ENCODE measurements around the gene L3MBTL2. TPM values are rescaled to one million over a fixed set of nuclear protein-coding genes. Genes with fewer than 3 reads are reported as not detected.

L3MBTL2 gene
- total RNA-seq, 1 donor from 2014 or later: 16.1 TPM

DNA sequence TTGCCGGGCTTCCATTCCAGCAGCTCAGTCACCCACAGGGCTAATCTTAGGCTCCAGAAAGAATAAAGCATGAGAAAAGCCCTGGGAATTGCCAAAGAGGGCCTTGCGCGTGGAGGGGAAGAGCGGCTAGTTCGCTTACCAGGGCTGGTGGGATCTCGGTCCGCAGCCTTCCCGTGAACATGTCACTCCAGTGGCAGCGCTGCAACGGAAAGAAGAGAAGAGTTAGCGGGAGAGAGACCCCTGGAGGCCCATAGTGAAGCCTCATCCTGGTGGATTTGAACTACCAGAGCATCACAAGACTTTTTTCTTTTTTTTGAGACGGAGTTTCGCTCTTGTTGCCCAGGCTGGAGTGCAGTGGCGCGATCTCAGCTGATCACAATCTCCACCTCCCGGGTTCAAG is 62.8 kb downstream of the L3MBTL2 start:
- TF ChIP-seq, protein P1, sequence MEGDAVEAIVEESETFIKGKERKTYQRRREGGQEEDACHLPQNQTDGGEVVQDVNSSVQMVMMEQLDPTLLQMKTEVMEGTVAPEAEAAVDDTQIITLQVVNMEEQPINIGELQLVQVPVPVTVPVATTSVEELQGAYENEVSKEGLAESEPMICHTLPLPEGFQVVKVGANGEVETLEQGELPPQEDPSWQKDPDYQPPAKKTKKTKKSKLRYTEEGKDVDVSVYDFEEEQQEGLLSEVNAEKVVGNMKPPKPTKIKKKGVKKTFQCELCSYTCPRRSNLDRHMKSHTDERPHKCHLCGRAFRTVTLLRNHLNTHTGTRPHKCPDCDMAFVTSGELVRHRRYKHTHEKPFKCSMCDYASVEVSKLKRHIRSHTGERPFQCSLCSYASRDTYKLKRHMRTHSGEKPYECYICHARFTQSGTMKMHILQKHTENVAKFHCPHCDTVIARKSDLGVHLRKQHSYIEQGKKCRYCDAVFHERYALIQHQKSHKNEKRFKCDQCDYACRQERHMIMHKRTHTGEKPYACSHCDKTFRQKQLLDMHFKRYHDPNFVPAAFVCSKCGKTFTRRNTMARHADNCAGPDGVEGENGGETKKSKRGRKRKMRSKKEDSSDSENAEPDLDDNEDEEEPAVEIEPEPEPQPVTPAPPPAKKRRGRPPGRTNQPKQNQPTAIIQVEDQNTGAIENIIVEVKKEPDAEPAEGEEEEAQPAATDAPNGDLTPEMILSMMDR (conservative IDR thresholded peaks at IDR 0.05; ENCODE audit: low read depth, low read length): no peak
- DNase-seq (ENCODE audit: low read depth): no peak
- H3K4me3 ChIP-seq (ENCODE audit: low read depth, low read length): no peak overlapping the region

DNA sequence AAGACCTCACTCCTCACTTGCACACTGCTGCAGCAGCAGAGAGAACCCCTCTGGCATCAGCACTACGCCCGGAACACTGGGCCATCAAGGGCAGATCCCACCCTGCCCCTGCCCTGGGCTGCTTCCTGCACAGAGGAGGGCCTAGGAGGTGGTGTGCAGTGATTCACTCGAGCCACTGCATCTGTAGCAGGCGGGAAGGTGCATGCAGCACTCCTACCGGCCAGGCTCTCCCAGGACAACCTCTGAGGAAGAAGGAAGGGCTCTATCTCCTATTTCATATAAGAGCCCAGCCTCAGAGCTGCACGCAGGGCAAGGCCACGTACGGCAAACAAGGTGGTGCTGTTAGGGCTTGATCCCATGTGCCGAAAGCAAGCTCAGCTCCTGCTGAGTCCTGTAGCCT is 66.7 kb downstream of the L3MBTL2 start:
- no peak overlapping the region for H3K4me3 ChIP-seq (ENCODE audit: low read depth, low read length)
- TF ChIP-seq, protein P1 (conservative IDR thresholded peaks at IDR 0.05; ENCODE audit: low read depth, low read length): no peak
- no peak for DNase-seq (ENCODE audit: low read depth)

DNA sequence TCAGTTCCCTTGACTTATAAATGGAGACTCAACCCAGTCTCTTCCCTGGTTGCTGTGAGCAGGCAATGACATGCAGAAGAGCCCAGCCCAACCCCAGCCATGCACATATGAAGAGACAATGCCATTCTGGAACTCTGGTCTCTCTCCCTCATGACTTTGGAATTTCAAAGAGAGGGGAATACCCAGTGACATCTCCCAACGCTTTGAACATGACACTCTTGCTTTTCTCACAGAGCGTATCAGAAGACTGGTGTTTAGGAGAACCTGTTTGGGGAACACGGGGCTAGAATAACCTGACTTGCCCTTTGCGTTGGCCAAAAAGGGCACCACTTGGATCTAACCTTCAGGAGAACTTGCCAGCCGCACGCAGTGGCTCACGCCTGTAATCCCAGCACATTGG is 68.0 kb downstream of the L3MBTL2 start:
- TF ChIP-seq, protein P1 (conservative IDR thresholded peaks at IDR 0.05; ENCODE audit: low read depth, low read length): no peak
- no peak for DNase-seq (ENCODE audit: low read depth)

DNA sequence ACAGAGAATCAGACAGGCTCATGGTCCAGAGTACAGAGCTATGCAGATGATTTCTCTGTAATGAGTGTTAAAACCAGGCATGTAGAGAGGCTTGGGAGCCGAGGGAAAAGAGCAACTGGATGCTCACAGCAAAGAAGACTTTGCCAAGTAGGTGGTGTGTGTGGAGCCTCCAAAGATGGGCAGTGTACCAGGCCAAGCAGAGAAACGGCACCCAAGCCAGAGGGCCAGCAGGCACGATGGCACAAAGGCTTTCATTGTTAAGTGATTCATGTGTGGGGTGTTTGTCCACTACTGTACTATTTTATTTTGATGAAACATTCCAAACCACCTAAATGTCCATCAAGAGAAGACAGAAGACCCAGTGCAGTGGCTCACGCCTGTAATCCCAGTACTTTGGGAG is 69.7 kb downstream of the L3MBTL2 start:
- TF ChIP-seq, protein P1 (conservative IDR thresholded peaks at IDR 0.05; ENCODE audit: low read depth, low read length): no peak
- H3K4me3 ChIP-seq (ENCODE audit: low read depth, low read length): no peak overlapping the region
- DNase-seq (ENCODE audit: low read depth): no peak

More for the DNA sequence above, 68.0 kb downstream of the L3MBTL2 start:
- no peak overlapping the region for H3K4me3 ChIP-seq (ENCODE audit: low read depth, low read length)

DNA sequence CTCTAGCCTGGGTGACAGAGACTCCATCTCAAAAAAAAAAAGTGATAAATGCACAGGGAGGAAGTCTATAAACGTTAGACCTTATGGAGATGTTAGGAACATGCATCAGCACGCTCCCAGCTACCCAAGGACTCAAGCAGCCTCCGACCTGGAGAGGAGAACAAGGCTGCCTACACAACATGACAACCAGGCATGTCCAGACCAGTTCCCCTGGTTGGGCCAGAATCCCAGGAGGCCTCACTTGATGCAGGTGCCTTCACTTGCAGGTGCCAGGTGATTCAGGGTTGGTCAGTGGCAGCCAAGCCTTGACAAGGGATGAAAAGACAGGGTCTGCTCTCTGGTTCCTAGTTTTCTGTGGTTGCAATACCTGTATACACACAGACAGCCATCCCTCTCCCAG is 75.0 kb downstream of the L3MBTL2 start:
- no peak for DNase-seq (ENCODE audit: low read depth)
- TF ChIP-seq, protein P1 (conservative IDR thresholded peaks at IDR 0.05; ENCODE audit: low read depth, low read length): no peak

DNA sequence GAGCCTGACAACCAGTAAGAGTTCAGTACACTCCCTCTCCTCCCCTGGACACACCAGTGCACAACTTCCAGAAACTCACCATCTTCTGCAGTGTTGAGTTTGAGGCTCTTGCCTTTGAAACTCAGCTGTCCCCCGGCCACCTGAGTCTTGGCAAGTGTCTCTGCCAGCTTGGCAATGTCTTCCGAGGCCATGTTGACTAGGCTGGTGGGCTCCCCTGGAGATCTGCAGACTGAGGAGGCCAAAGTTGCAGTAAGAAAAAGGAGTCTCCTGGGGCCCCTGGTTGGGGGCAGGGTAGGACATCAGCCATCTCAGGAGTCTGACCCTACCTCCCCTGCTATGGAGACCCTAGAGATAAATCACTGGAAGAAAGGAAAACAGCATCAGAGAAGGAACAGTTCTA is 75.7 kb downstream of the L3MBTL2 start:
- no peak overlapping the region for H3K4me3 ChIP-seq (ENCODE audit: low read depth, low read length)
- no peak for DNase-seq (ENCODE audit: low read depth)
- TF ChIP-seq, protein P1 (conservative IDR thresholded peaks at IDR 0.05; ENCODE audit: low read depth, low read length): no peak

More for the DNA sequence above, 75.0 kb downstream of the L3MBTL2 start:
- H3K4me3 ChIP-seq (ENCODE audit: low read depth, low read length): no peak overlapping the region

Other genes starting within 250 kb of the L3MBTL2 start
- gene EP300, start 112.7 kb upstream of the L3MBTL2 start, total RNA-seq: 17.1 and 30.0 TPM in 2 replicates
- gene CHADL, start 35.6 kb downstream of the L3MBTL2 start, total RNA-seq: 0.87 and 1.3 TPM in 2 replicates
- 251 and 275 TPM in 2 replicates for gene RANGAP1, start 80.9 kb downstream of the L3MBTL2 start, total RNA-seq
- gene ZC3H7B, start 96.2 kb downstream of the L3MBTL2 start, total RNA-seq: 55.6 and 75.5 TPM in 2 replicates
- gene TEF, start 176.6 kb downstream of the L3MBTL2 start, total RNA-seq: 0.81 and 1.8 TPM in 2 replicates
- gene TOB2, start 241.5 kb downstream of the L3MBTL2 start, total RNA-seq: 31.8 and 33.4 TPM in 2 replicates

Measured in epithelial cell of proximal tubule (primary cell).